Stimulated activated CD4-positive, alpha-beta T cell treated with anti-CD3 and anti-CD28 coated beads, TNF-alpha, amount 100 ng/mL, for 24 hours (primary cell): ENCODE data around the gene PARVA.

Source experiments
- DNase-seq, 3 experiments: peaks; one replicate each; pipeline ENCODE4 v3.0.0-alpha.2; 2020; ENCODE audit warnings: low read depth in 3 of 3

PARVA gene

GRCh38 chr11:12456651-12457579 lies 79.5 kb downstream of the PARVA start:
- DNase-seq = no peak

GRCh38 chr11:12458042-12458441 lies 80.7 kb downstream of the PARVA start:
- no peak for DNase-seq

GRCh38 chr11:12459374-12459773 lies 82.0 kb downstream of the PARVA start:
- DNase-seq = no peak

GRCh38 chr11:12459865-12460444 lies 82.6 kb downstream of the PARVA start:
- DNase-seq = no peak

- DNase-seq = no peak
These were observed 83.1 kb downstream of the PARVA start for GRCh38 chr11:12460466-12460865.

GRCh38 chr11:12461516-12461915 lies 84.1 kb downstream of the PARVA start:
- no peak for DNase-seq

- DNase-seq = no peak
These were observed 86.9 kb downstream of the PARVA start for GRCh38 chr11:12464303-12464702.

GRCh38 chr11:12465332-12465731 lies 88.0 kb downstream of the PARVA start:
- no peak for DNase-seq

GRCh38 chr11:12467610-12468009 lies 90.2 kb downstream of the PARVA start:
- DNase-seq = no peak

- no peak for DNase-seq
These were observed 92.1 kb downstream of the PARVA start for GRCh38 chr11:12469451-12469850.

GRCh38 chr11:12470236-12470635 lies 92.9 kb downstream of the PARVA start:
- DNase-seq = no peak

GRCh38 chr11:12472401-12473005 lies 95.1 kb downstream of the PARVA start:
- DNase-seq = no peak

- no peak for DNase-seq
These were observed 96.0 kb downstream of the PARVA start for GRCh38 chr11:12473381-12473780.

GRCh38 chr11:12474871-12475270 lies 97.5 kb downstream of the PARVA start:
- DNase-seq = no peak

GRCh38 chr11:12478743-12479142 lies 101.4 kb downstream of the PARVA start:
- DNase-seq = no peak

- DNase-seq = no peak
These were observed 103.0 kb downstream of the PARVA start for GRCh38 chr11:12480401-12480800.

- no peak for DNase-seq
These were observed 105.5 kb downstream of the PARVA start for GRCh38 chr11:12482839-12483238.

- no peak for DNase-seq
These were observed 106.2 kb downstream of the PARVA start for GRCh38 chr11:12483604-12484003.

- DNase-seq = no peak
These were observed 108.0 kb downstream of the PARVA start for GRCh38 chr11:12485328-12485727.

- DNase-seq = no peak
These were observed 111.9 kb downstream of the PARVA start for GRCh38 chr11:12489246-12489772.

GRCh38 chr11:12494699-12495098 lies 117.3 kb downstream of the PARVA start:
- no peak for DNase-seq

- DNase-seq = no peak
These were observed 119.0 kb downstream of the PARVA start for GRCh38 chr11:12496181-12497025.
